GM19240 (cell line): ENCODE measurements around the gene RMI2.
"Not testable (repeated sequence)": the region's sequence is repeated elsewhere in the genome, so short reads cannot be mapped to it uniquely, and the experiment has no call there.

Source experiments
- DNase-seq: peaks from one replicate; pipeline ENCODE4 v3.0.0; 2011; ENCODE audit warnings: low spot score; ENCODE audit not compliant: insufficient read length

Gene RMI2

GRCh38 chr16:11345040-11345862, at the start of gene RMI2:
Gene RMI2 (plus strand): TSS chr16:11345459. CDS start chr16:11345472, 13 bp downstream.
- peak; percentile 99 for DNase-seq

- DNase-seq, result no peak
Observed at GRCh38 chr16:11295672-11296071, 49.6 kb upstream of the RMI2 start.

GRCh38 chr16:11296351-11296705, 48.9 kb upstream of the RMI2 start:
- DNase-seq, result no peak

GRCh38 chr16:11296706-11297491, 48.4 kb upstream of the RMI2 start:
- no peak for DNase-seq

- DNase-seq, result peak; percentile 59
Observed at GRCh38 chr16:11297492-11298142, 47.6 kb upstream of the RMI2 start.

GRCh38 chr16:11298143-11298900, 46.9 kb upstream of the RMI2 start:
- DNase-seq, result no peak

GRCh38 chr16:11298950-11299547, 46.2 kb upstream of the RMI2 start:
- DNase-seq, result not testable (repeated sequence)

GRCh38 chr16:11299865-11300559, 45.2 kb upstream of the RMI2 start:
- DNase-seq, result no peak

- DNase-seq, result no peak
Observed at GRCh38 chr16:11300560-11300892, 44.7 kb upstream of the RMI2 start.

- no peak for DNase-seq
Observed at GRCh38 chr16:11301645-11302501, 43.4 kb upstream of the RMI2 start.

- DNase-seq, result no peak
Observed at GRCh38 chr16:11302977-11303376, 42.3 kb upstream of the RMI2 start.

GRCh38 chr16:11303405-11304138, 41.7 kb upstream of the RMI2 start:
- DNase-seq, result no peak

- no peak for DNase-seq
Observed at GRCh38 chr16:11306381-11306780, 38.9 kb upstream of the RMI2 start.

GRCh38 chr16:11306997-11307638, 38.1 kb upstream of the RMI2 start:
- no peak for DNase-seq

GRCh38 chr16:11307639-11308492, 37.4 kb upstream of the RMI2 start:
- DNase-seq, result no peak

GRCh38 chr16:11308493-11309283, 36.6 kb upstream of the RMI2 start:
- no peak for DNase-seq
